Glutamatergic neuron (in vitro differentiated cells): ENCODE data around the gene CMTR1. TPM values are rescaled to one million over a fixed set of nuclear protein-coding genes. Genes with fewer than 3 reads are reported as not detected.
A peak's percentile ranks its signal among the peaks of the same experiment; 100 is the strongest.

Experiments used
- DNase-seq: peaks from one replicate; pipeline ENCODE4 v3.0.0; 2022
- H3K27ac Mint-ChIP-seq: one replicate; pipeline ENCODE4 v1.8.0; 2020; ENCODE audit warnings: mild to moderate bottlenecking, mixed read lengths, inconsistent platforms; ENCODE audit not compliant: unreplicated experiment
- H3K27me3 Mint-ChIP-seq: one replicate; pipeline ENCODE4 v1.8.0; 2020; ENCODE audit warnings: mild to moderate bottlenecking, moderate library complexity, mixed read lengths, inconsistent platforms; ENCODE audit not compliant: unreplicated experiment
- H3K36me3 Mint-ChIP-seq: one replicate; pipeline ENCODE4 v1.8.0; 2020; ENCODE audit warnings: mild to moderate bottlenecking, mixed read lengths, inconsistent platforms; ENCODE audit not compliant: unreplicated experiment
- H3K4me1 Mint-ChIP-seq: one replicate; pipeline ENCODE4 v1.8.0; 2020; ENCODE audit warnings: mild to moderate bottlenecking, low read depth, mixed read lengths, inconsistent platforms; ENCODE audit not compliant: unreplicated experiment
- H3K4me3 Mint-ChIP-seq: one replicate; pipeline ENCODE4 v1.8.0; 2020; ENCODE audit warnings: mild to moderate bottlenecking, mixed read lengths, inconsistent platforms; ENCODE audit not compliant: unreplicated experiment
- H3K9me3 Mint-ChIP-seq: one replicate; pipeline ENCODE4 v1.8.0; 2020; ENCODE audit warnings: mild to moderate bottlenecking, moderate library complexity, mixed read lengths, inconsistent platforms; ENCODE audit not compliant: unreplicated experiment
- long read RNA-seq: library from polyadenylated mRNA; unstranded; transcript quantifications from one replicate; pipeline ENCODE4 v2.0.0, GENCODE V29; 2020; ENCODE audit not compliant: unreplicated experiment
- total RNA-seq: library from RNA; stranded (reverse); fragmentation: NEBNext Ultra II Directional; extraction: Animal tissue kit (Norgen Biotek cat#: 25700); gene quantifications from one replicate; pipeline ENCODE4 v1.2.1, GENCODE V29; 2021; ENCODE audit not compliant: unreplicated experiment
- TF ChIP-seq, protein P1 (sequence below): fragments of 200-600 bp; sonication (generic); IDR thresholded peaks from one replicate; pipeline ENCODE4 v1.5.0; 2021; ENCODE audit not compliant: partially characterized antibody, unreplicated experiment

CMTR1 gene, protein sequence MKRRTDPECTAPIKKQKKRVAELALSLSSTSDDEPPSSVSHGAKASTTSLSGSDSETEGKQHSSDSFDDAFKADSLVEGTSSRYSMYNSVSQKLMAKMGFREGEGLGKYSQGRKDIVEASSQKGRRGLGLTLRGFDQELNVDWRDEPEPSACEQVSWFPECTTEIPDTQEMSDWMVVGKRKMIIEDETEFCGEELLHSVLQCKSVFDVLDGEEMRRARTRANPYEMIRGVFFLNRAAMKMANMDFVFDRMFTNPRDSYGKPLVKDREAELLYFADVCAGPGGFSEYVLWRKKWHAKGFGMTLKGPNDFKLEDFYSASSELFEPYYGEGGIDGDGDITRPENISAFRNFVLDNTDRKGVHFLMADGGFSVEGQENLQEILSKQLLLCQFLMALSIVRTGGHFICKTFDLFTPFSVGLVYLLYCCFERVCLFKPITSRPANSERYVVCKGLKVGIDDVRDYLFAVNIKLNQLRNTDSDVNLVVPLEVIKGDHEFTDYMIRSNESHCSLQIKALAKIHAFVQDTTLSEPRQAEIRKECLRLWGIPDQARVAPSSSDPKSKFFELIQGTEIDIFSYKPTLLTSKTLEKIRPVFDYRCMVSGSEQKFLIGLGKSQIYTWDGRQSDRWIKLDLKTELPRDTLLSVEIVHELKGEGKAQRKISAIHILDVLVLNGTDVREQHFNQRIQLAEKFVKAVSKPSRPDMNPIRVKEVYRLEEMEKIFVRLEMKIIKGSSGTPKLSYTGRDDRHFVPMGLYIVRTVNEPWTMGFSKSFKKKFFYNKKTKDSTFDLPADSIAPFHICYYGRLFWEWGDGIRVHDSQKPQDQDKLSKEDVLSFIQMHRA
- 61.6 TPM for total RNA-seq
- long read RNA-seq, partial matches to known transcripts: 2 of 4 reads
- long read RNA-seq, other reads (novel, unspliced or antisense): 2 of 4 reads

DNA sequence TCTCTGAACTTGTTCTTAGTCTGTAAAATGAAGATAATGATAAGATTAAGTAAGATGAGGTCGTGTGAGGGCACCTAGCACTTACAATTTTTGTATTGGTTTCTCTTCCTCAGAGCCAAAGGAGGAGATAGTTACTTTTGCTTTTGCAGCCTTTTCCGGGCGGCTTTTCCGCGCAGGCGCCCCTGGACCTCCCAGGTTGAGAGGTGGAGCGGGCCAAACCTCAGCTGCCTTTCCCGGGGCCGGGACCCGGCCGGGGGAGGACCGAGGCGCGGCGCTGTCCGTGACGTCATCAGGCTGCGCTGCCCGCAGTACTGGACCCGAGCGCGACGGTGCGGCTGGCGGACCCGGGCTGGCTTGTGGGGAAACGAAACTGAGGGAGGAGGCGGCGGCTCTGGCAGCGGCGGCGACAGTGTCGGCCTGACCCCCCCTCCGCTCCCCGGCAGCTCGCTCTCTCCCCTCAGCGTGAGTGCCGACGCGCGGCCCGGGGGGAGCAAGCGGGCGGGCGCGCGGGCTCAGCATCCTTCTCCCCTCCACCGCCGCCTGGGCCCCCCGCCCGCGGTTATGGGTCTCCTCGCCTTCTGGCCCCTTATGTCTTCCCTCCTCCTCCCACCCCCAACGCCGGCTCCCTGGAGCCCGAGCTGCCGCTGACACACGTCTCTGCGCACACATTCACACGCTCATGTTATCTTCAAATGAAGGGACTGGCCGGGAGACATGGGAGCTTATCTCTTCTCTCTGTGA is at the start of gene CMTR1:
Gene CMTR1, plus strand, starts transcription at position 306 of the 741 bp plus-strand sequence. CDS start 2,409 bp downstream, outside the sequence.
- TF ChIP-seq, protein P1, sequence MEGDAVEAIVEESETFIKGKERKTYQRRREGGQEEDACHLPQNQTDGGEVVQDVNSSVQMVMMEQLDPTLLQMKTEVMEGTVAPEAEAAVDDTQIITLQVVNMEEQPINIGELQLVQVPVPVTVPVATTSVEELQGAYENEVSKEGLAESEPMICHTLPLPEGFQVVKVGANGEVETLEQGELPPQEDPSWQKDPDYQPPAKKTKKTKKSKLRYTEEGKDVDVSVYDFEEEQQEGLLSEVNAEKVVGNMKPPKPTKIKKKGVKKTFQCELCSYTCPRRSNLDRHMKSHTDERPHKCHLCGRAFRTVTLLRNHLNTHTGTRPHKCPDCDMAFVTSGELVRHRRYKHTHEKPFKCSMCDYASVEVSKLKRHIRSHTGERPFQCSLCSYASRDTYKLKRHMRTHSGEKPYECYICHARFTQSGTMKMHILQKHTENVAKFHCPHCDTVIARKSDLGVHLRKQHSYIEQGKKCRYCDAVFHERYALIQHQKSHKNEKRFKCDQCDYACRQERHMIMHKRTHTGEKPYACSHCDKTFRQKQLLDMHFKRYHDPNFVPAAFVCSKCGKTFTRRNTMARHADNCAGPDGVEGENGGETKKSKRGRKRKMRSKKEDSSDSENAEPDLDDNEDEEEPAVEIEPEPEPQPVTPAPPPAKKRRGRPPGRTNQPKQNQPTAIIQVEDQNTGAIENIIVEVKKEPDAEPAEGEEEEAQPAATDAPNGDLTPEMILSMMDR: no peak
- peaks cover 16% of the 10 kb centered on the region for H3K27me3 Mint-ChIP-seq
- H3K36me3 Mint-ChIP-seq: peaks cover under 1% of the 10 kb centered on the region
- peaks cover 18% of the 10 kb centered on the region for H3K9me3 Mint-ChIP-seq
- peaks cover 31% of the 10 kb centered on the region for H3K4me1 Mint-ChIP-seq
- DNase-seq: peak; percentile 98
- peak within 1 kb of the TSS; percentile 91 for H3K4me3 Mint-ChIP-seq
- H3K27ac Mint-ChIP-seq: peak within 1 kb of the TSS; percentile 93

GRCh38 chr6:37388578-37388977 is 44.4 kb upstream of the CMTR1 start:
- H3K27ac Mint-ChIP-seq: no peak overlapping the region
- no peaks in the 10 kb centered on the region for H3K27me3 Mint-ChIP-seq
- no peak for DNase-seq
- H3K4me3 Mint-ChIP-seq: no peak overlapping the region
- no peaks in the 10 kb centered on the region for H3K36me3 Mint-ChIP-seq
- TF ChIP-seq, protein P1: no peak
- H3K4me1 Mint-ChIP-seq: peaks cover 2% of the 10 kb centered on the region
- H3K9me3 Mint-ChIP-seq: no peaks in the 10 kb centered on the region

DNA sequence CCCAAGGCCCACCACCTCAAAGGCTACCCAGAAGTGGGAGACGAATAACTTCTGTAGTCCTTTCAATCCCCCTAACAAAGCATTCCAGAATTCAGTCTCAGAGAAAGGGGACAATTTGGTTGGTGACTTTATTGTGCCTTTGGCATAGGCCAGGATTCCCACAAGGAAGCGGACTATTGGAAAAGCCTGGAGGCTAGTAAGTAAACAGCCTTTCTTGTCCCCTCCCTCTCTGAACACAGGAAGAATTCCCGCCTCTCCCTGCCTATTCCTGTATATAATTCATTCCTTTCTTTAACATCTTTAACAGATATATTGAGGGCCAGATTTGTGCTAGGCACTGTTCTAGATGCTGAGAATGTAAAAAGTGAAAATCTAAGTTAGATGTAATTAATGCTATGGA is 43.2 kb upstream of the CMTR1 start:
- Mint-ChIP-seq H3K4me1 (peaks cover 5% of the 10 kb centered on the region), H3K9me3 (no peaks in the 10 kb centered on the region), H3K27me3 (no peaks in the 10 kb centered on the region), H3K4me3 (no peak overlapping the region), H3K27ac (no peak overlapping the region), H3K36me3 (no peaks in the 10 kb centered on the region)
- TF ChIP-seq, protein P1: no peak
- DNase-seq: no peak

GRCh38 chr6:37391120-37391519 is 41.9 kb upstream of the CMTR1 start:
- no peak for DNase-seq
- Mint-ChIP-seq H3K4me3 (no peak overlapping the region), H3K27me3 (no peaks in the 10 kb centered on the region), H3K27ac (no peak overlapping the region), H3K36me3 (no peaks in the 10 kb centered on the region), H3K4me1 (peaks cover 5% of the 10 kb centered on the region), H3K9me3 (no peaks in the 10 kb centered on the region)
- TF ChIP-seq, protein P1: no peak
